Measurements from ENCODE around the gene VOPP1.
A peak's percentile ranks its signal among the peaks of the same experiment; 100 is the strongest.

Gene VOPP1

GRCh38 chr7:55552320-55553023 is 19.8 kb downstream of the VOPP1 start:
- DNase-seq, result no peak

GRCh38 chr7:55550841-55551537 is 21.3 kb downstream of the VOPP1 start:
- DNase-seq, result no peak

- DNase-seq, result no peak
Measured at GRCh38 chr7:55550010-55550663, 22.2 kb downstream of the VOPP1 start.

- no peak for DNase-seq
Measured at GRCh38 chr7:55549457-55549856, 22.8 kb downstream of the VOPP1 start.

- DNase-seq, result no peak
Measured at GRCh38 chr7:55548295-55548731, 24.0 kb downstream of the VOPP1 start.

GRCh38 chr7:55546814-55547213 is 25.5 kb downstream of the VOPP1 start:
- DNase-seq, result peak; percentile 58

- DNase-seq, result no peak
Measured at GRCh38 chr7:55545496-55545895, 26.8 kb downstream of the VOPP1 start.

GRCh38 chr7:55540226-55540858 is 32.0 kb downstream of the VOPP1 start:
- no peak for DNase-seq

GRCh38 chr7:55539380-55539779 is 32.9 kb downstream of the VOPP1 start:
- DNase-seq, result no peak

GRCh38 chr7:55538538-55538937 is 33.8 kb downstream of the VOPP1 start:
- no peak for DNase-seq

GRCh38 chr7:55537458-55537990 is 34.8 kb downstream of the VOPP1 start:
- no peak for DNase-seq

- DNase-seq, result peak; percentile 21
Measured at GRCh38 chr7:55536619-55537457, 35.5 kb downstream of the VOPP1 start.

GRCh38 chr7:55535617-55536016 is 36.7 kb downstream of the VOPP1 start:
- no peak for DNase-seq

- peak; percentile 19 for DNase-seq
Measured at GRCh38 chr7:55534916-55535590, 37.2 kb downstream of the VOPP1 start.

GRCh38 chr7:55534262-55534915 is 37.9 kb downstream of the VOPP1 start:
- DNase-seq, result peak; percentile 78

- no peak for DNase-seq
Measured at GRCh38 chr7:55533729-55534080, 38.6 kb downstream of the VOPP1 start.

GRCh38 chr7:55533050-55533728 is 39.1 kb downstream of the VOPP1 start:
- peak; percentile 76 for DNase-seq

GRCh38 chr7:55532150-55532917 is 40.0 kb downstream of the VOPP1 start:
- peak; percentile 26 for DNase-seq

- no peak for DNase-seq
Measured at GRCh38 chr7:55531536-55531935, 40.8 kb downstream of the VOPP1 start.

- DNase-seq, result no peak
Measured at GRCh38 chr7:55527307-55527706, 45.0 kb downstream of the VOPP1 start.
